SU-DHL-6 (cell line): ENCODE data around the gene KCNIP3.

ENCODE experiments used
- EZH2phosphoT487 ChIP-seq: fragments of 200-600 bp; sonication (generic), shearing (Covaris generic); conservative IDR thresholded peaks from 2 replicates; pipeline ENCODE4 v1.6.1; 2018; ENCODE audit warnings: mild to moderate bottlenecking, antibody characterized with exemption, low read length, moderate library complexity, mixed read lengths
- TF ChIP-seq, protein P1 (sequence below): fragments of 200-600 bp; sonication (generic); IDR thresholded peaks from one replicate; pipeline ENCODE4 v1.5.1; 2017; ENCODE audit warnings: antibody characterized with exemption, mild to moderate bottlenecking, low read length, moderate library complexity; ENCODE audit not compliant: insufficient read depth, poor library complexity, severe bottlenecking

DNA sequence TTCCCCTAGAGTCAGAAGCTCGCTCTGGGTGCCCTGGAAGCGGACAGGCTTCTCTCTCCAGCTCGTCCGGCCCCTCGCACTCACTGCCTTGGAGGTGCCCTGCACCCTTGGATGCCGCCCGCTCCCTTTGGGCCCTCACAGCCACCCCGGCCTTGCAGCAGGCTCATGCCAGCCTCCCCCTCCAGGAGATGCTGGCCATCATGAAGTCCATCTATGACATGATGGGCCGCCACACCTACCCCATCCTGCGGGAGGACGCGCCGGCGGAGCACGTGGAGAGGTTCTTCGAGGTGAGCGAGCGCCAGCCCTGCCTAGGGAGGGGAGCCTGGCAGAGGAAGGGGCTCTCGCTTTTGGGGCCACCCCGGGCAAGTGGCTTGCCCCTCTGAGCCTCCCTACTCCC is 85.0 kb downstream of the KCNIP3 start:
- no peak for TF ChIP-seq EZH2phosphoT487
- TF ChIP-seq, protein P1, sequence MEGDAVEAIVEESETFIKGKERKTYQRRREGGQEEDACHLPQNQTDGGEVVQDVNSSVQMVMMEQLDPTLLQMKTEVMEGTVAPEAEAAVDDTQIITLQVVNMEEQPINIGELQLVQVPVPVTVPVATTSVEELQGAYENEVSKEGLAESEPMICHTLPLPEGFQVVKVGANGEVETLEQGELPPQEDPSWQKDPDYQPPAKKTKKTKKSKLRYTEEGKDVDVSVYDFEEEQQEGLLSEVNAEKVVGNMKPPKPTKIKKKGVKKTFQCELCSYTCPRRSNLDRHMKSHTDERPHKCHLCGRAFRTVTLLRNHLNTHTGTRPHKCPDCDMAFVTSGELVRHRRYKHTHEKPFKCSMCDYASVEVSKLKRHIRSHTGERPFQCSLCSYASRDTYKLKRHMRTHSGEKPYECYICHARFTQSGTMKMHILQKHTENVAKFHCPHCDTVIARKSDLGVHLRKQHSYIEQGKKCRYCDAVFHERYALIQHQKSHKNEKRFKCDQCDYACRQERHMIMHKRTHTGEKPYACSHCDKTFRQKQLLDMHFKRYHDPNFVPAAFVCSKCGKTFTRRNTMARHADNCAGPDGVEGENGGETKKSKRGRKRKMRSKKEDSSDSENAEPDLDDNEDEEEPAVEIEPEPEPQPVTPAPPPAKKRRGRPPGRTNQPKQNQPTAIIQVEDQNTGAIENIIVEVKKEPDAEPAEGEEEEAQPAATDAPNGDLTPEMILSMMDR = no peak
